ENCODE data around the gene DUSP16. TPM values are rescaled to one million over a fixed set of nuclear protein-coding genes. Genes with fewer than 3 reads are reported as not detected.

DUSP16 gene
- polyA plus RNA-seq, 2 of the 4 experiments (the other 2 are of a cell fraction), result 18.2 to 34.7 TPM

- DNase-seq (ENCODE audit: low read depth in 1 of 2, low spot score in 1 of 2) (no peak), FAIRE-seq (no peak), ATAC-seq (no peak)
- H3K4me3 ChIP-seq, result no peak overlapping the region
- H3K9me3 ChIP-seq, result no peaks in the 10 kb centered on the region
- WGBS (ENCODE audit: missing lambda C conversion rate), result 95% methylated on average over 15 of the region's 15 CpGs
- H3K4me1 ChIP-seq, result no peaks in the 10 kb centered on the region
- POLR2A ChIA-PET, result no interaction called here
- CTCF ChIA-PET, result interaction anchor here (0.8 to 1.7 kb wide), 4 partner anchors 13 to 181 kb away, joined by 3 to 6 read pairs (median 4); no protein-coding TSS in a partner anchor
- TF ChIP-seq HEYL (CRISPR knock-in tag; IDR thresholded peaks at IDR 0.05), result no peak
- no peak for TF ChIP-seq HMGXB4 (CRISPR knock-in tag; IDR thresholded peaks at IDR 0.05; ENCODE audit: borderline replicate concordance)
- no peak for TF ChIP-seq MAX (IDR thresholded peaks at IDR 0.05)
- TF ChIP-seq HOXB13 (CRISPR knock-in tag; IDR thresholded peaks at IDR 0.05; ENCODE audit: low read depth), result no peak
- TF ChIP-seq, protein P1, sequence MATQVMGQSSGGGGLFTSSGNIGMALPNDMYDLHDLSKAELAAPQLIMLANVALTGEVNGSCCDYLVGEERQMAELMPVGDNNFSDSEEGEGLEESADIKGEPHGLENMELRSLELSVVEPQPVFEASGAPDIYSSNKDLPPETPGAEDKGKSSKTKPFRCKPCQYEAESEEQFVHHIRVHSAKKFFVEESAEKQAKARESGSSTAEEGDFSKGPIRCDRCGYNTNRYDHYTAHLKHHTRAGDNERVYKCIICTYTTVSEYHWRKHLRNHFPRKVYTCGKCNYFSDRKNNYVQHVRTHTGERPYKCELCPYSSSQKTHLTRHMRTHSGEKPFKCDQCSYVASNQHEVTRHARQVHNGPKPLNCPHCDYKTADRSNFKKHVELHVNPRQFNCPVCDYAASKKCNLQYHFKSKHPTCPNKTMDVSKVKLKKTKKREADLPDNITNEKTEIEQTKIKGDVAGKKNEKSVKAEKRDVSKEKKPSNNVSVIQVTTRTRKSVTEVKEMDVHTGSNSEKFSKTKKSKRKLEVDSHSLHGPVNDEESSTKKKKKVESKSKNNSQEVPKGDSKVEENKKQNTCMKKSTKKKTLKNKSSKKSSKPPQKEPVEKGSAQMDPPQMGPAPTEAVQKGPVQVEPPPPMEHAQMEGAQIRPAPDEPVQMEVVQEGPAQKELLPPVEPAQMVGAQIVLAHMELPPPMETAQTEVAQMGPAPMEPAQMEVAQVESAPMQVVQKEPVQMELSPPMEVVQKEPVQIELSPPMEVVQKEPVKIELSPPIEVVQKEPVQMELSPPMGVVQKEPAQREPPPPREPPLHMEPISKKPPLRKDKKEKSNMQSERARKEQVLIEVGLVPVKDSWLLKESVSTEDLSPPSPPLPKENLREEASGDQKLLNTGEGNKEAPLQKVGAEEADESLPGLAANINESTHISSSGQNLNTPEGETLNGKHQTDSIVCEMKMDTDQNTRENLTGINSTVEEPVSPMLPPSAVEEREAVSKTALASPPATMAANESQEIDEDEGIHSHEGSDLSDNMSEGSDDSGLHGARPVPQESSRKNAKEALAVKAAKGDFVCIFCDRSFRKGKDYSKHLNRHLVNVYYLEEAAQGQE (IDR thresholded peaks at IDR 0.05), result no peak
- TF ChIP-seq NR3C1 (IDR thresholded peaks at IDR 0.05), result no peak
- no peak for TF ChIP-seq SREBF2 (IDR thresholded peaks at IDR 0.05)
- TF ChIP-seq ESRRA (IDR thresholded peaks at IDR 0.05; ENCODE audit: borderline replicate concordance, low read length), result no peak
- no peak for TF ChIP-seq KDM5A (IDR thresholded peaks at IDR 0.05)
- no peak for TF ChIP-seq BHLHE40 (IDR thresholded peaks at IDR 0.05; ENCODE audit: low read depth, low read length)
- TF ChIP-seq, protein P2, sequence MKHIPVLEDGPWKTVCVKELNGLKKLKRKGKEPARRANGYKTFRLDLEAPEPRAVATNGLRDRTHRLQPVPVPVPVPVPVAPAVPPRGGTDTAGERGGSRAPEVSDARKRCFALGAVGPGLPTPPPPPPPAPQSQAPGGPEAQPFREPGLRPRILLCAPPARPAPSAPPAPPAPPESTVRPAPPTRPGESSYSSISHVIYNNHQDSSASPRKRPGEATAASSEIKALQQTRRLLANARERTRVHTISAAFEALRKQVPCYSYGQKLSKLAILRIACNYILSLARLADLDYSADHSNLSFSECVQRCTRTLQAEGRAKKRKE (CRISPR knock-in tag; IDR thresholded peaks at IDR 0.05; ENCODE audit: low read depth), result no peak
- no peak for TF ChIP-seq CBX8 (IDR thresholded peaks at IDR 0.05)
- TF ChIP-seq GATA3 (IDR thresholded peaks at IDR 0.05; ENCODE audit: borderline replicate concordance), result no peak
- no peak for TF ChIP-seq CEBPB (IDR thresholded peaks at IDR 0.05)
- no peak for TF ChIP-seq JUN (IDR thresholded peaks at IDR 0.05)
- no peak for TF ChIP-seq ZSCAN20 (CRISPR knock-in tag; IDR thresholded peaks at IDR 0.05)
- TF ChIP-seq FOSL2 (IDR thresholded peaks at IDR 0.05), result no peak
- TF ChIP-seq FOSL2 (CRISPR knock-in tag; IDR thresholded peaks at IDR 0.05), result no peak
- TF ChIP-seq CHD2 (IDR thresholded peaks at IDR 0.05; ENCODE audit: low read length, partially characterized antibody), result no peak
- TF ChIP-seq POLR2A (IDR thresholded peaks at IDR 0.05; ENCODE audit: low read length), result no peak
- TF ChIP-seq PBX3 (IDR thresholded peaks at IDR 0.05), result no peak
- H3K27ac ChIP-seq, result no peak overlapping the region
- H3K4me2 ChIP-seq, result no peak overlapping the region
These were observed 87.5 kb downstream of the DUSP16 start for GRCh38 chr12:12474931-12475795.

All from A549 (cell line).